Progenitor cell of endocrine pancreas (in vitro differentiated cells): ENCODE measurements around the gene RECK. TPM values are rescaled to one million over a fixed set of nuclear protein-coding genes. Genes with fewer than 3 reads are reported as not detected.
"Not testable (repeated sequence)": the region's sequence is repeated elsewhere in the genome, so short reads cannot be mapped to it uniquely, and the experiment has no call there.

Source experiments
- DNase-seq: peaks from one replicate; pipeline ENCODE4 v3.0.0; 2021; ENCODE audit warnings: low spot score; ENCODE audit not compliant: unreplicated experiment
- H3K27ac Mint-ChIP-seq: 2 replicates; pipeline ENCODE4 v1.8.0; 2021; ENCODE audit warnings: mild to moderate bottlenecking, moderate library complexity, mixed read lengths
- H3K27me3 Mint-ChIP-seq: 2 replicates; pipeline ENCODE4 v1.8.0; 2021; ENCODE audit warnings: mixed read lengths
- H3K36me3 Mint-ChIP-seq: 2 replicates; pipeline ENCODE4 v1.8.0; 2022; ENCODE audit warnings: mixed read lengths; ENCODE audit not compliant: insufficient read depth
- H3K4me1 Mint-ChIP-seq: 2 replicates; pipeline ENCODE4 v1.8.0; 2021; ENCODE audit warnings: low read depth, mixed read lengths
- H3K4me3 Mint-ChIP-seq: 2 replicates; pipeline ENCODE4 v1.8.0; 2021; ENCODE audit warnings: low read depth, mild to moderate bottlenecking, moderate library complexity, mixed read lengths
- H3K9me3 Mint-ChIP-seq: 2 replicates; pipeline ENCODE4 v1.8.0; 2021; ENCODE audit warnings: low read depth, mixed read lengths
- long read RNA-seq: library from polyadenylated mRNA; unstranded; transcript quantifications from one replicate; pipeline ENCODE4 v2.0.0, GENCODE V29; 2020
- total RNA-seq: library from RNA; stranded (reverse); gene quantifications from 2 replicates; pipeline ENCODE4 v1.2.1, GENCODE V29; 2021
- TF ChIP-seq, protein P1 (sequence below): fragments of 200-600 bp; sonication (generic); IDR thresholded peaks from one replicate; pipeline ENCODE4 v1.5.0; 2021; ENCODE audit warnings: antibody characterized with exemption, mild to moderate bottlenecking; ENCODE audit not compliant: unreplicated experiment

RECK gene, protein sequence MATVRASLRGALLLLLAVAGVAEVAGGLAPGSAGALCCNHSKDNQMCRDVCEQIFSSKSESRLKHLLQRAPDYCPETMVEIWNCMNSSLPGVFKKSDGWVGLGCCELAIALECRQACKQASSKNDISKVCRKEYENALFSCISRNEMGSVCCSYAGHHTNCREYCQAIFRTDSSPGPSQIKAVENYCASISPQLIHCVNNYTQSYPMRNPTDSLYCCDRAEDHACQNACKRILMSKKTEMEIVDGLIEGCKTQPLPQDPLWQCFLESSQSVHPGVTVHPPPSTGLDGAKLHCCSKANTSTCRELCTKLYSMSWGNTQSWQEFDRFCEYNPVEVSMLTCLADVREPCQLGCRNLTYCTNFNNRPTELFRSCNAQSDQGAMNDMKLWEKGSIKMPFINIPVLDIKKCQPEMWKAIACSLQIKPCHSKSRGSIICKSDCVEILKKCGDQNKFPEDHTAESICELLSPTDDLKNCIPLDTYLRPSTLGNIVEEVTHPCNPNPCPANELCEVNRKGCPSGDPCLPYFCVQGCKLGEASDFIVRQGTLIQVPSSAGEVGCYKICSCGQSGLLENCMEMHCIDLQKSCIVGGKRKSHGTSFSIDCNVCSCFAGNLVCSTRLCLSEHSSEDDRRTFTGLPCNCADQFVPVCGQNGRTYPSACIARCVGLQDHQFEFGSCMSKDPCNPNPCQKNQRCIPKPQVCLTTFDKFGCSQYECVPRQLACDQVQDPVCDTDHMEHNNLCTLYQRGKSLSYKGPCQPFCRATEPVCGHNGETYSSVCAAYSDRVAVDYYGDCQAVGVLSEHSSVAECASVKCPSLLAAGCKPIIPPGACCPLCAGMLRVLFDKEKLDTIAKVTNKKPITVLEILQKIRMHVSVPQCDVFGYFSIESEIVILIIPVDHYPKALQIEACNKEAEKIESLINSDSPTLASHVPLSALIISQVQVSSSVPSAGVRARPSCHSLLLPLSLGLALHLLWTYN
- 6.9 and 7.1 TPM in 2 replicates for total RNA-seq
- long read RNA-seq, full-length matches to known transcripts = 3 of 15 reads
- long read RNA-seq, partial matches to known transcripts = 10 of 15 reads
- long read RNA-seq, other reads (novel, unspliced or antisense) = 2 of 15 reads

DNA sequence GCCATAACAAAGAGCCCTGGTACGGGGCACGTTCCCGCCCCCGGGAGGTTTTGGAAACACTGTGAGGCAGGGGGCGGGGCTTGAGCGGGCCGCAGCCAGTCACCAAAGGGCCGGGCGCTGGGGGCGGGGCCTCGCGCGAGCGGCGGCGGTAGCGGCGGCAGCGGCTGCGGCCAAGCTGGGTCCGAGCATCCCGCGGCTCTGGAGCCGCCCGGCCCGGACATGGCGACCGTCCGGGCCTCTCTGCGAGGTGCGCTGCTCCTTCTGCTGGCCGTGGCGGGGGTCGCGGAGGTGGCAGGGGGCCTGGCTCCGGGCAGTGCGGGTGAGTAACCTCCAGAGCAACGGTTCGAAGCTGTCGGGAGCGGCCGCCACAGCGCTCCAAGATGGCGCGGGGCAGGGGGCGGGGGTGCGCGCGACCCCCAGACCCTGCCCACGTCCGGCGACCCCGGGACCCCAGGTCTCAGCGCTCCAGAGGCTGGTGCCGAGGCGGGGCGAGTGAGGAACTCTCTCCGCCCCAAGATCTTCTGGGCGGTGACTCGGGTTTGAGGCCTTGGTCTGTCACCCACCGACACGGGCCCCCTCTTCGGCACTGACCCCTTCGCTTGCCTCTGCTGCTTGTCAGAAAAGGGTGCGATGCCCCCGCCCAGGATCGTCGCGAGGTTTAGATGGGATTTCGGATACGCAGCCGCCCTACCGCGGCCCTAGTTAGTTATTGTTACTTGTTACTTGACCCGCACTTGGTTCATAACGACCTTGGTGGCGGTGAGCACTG is at the start of gene RECK:
RECK (plus strand) TSS at position 134 of the 769 bp plus-strand sequence; CDS start at position 220, 86 bp downstream.
- Mint-ChIP-seq H3K36me3 (no peaks in the 10 kb centered on the region), H3K4me1 (peaks cover 11% of the 10 kb centered on the region), H3K9me3 (no peaks in the 10 kb centered on the region), H3K27ac (peak within 1 kb of the TSS; percentile 96), H3K27me3 (peaks cover 4% of the 10 kb centered on the region), H3K4me3 (peak within 1 kb of the TSS; percentile 86)
- TF ChIP-seq, protein P1, sequence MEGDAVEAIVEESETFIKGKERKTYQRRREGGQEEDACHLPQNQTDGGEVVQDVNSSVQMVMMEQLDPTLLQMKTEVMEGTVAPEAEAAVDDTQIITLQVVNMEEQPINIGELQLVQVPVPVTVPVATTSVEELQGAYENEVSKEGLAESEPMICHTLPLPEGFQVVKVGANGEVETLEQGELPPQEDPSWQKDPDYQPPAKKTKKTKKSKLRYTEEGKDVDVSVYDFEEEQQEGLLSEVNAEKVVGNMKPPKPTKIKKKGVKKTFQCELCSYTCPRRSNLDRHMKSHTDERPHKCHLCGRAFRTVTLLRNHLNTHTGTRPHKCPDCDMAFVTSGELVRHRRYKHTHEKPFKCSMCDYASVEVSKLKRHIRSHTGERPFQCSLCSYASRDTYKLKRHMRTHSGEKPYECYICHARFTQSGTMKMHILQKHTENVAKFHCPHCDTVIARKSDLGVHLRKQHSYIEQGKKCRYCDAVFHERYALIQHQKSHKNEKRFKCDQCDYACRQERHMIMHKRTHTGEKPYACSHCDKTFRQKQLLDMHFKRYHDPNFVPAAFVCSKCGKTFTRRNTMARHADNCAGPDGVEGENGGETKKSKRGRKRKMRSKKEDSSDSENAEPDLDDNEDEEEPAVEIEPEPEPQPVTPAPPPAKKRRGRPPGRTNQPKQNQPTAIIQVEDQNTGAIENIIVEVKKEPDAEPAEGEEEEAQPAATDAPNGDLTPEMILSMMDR = no peak
- DNase-seq = peak; percentile 81

DNA sequence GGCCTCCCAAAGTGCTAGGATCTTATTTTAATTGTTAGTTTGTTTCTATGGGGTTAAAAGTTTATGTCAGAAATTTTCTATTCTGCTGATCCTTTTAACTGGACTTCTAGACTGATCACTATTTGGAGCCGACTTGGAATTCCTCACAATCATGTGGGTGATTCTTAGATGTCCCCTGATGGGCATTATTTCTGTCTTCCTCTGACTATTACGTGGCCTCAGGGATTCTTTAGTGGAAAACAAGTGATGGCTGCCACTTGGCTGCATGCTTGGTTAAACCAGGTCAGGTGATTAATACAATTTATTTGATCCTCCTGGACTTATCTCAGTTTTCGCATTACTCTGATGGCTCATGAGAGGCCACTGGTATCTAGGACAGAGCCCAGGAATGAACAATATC is 46.6 kb upstream of the RECK start:
- TF ChIP-seq, protein P1 = no peak
- Mint-ChIP-seq H3K27ac (no peak overlapping the region), H3K9me3 (no peaks in the 10 kb centered on the region), H3K4me1 (peaks cover 3% of the 10 kb centered on the region), H3K36me3 (no peaks in the 10 kb centered on the region), H3K4me3 (no peak overlapping the region), H3K27me3 (peaks cover 32% of the 10 kb centered on the region)
- DNase-seq = no peak

DNA sequence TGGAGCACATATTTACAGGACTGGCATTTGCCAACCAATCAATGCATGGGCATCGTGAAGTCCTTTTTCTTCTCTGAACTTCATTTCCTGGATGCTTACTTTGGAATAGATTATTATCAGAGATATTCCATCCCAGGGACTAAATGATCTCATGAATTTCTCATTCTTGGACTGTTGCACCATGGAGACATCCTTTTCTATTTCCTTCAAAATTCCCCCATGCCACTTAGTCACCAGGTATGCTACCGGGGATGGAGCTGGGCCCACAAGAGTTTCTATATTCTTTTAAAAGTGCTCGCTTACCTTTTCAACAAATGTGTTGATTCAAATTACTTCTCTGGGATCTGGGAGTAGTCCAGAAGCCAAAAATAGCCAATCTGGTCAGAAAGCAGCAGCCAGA is 43.6 kb upstream of the RECK start:
- H3K4me1 Mint-ChIP-seq, H3K27ac Mint-ChIP-seq, H3K9me3 Mint-ChIP-seq, H3K4me3 Mint-ChIP-seq, H3K36me3 Mint-ChIP-seq, DNase-seq: not testable (repeated sequence)
- H3K27me3 Mint-ChIP-seq = peaks cover 35% of the 10 kb centered on the region

DNA sequence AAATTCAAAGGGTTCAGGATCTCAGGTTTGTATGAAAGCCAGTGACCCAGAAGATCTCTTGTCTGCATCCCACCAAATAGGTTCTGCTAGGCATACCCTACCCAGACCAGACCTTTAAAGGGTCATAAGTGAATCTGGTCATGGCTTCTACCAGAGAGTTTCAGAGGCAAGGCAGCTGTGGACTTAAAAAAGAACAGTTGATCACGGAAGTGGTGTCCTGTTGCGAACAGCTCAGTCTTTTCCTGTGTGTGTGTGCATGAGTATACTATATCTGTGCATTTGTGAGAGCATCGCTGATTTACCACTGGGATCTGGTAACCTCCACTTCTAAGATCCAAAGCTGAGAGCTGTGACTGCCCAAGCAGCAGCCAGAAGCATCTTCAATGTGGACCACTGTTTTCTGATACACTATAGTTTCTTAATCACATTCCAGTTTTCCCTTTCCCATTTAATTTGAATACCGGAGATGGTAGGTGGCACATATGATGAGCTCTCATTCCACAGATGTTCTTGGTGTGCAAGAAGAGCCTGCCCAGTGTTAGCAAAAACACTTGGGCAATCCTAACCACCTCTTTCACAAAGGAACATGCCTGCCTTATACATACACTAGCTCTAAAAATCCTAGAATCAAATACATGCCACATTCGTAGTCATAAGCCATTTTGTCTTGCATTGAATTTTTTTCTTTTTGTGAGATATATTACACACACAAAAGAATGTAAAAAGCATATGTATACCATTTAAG is 42.6 kb upstream of the RECK start:
- H3K4me3 Mint-ChIP-seq = no peak overlapping the region
- TF ChIP-seq, protein P1 = no peak
- no peaks in the 10 kb centered on the region for H3K36me3 Mint-ChIP-seq
- no peak overlapping the region for H3K27ac Mint-ChIP-seq
- no peak for DNase-seq
- peaks cover 29% of the 10 kb centered on the region for H3K27me3 Mint-ChIP-seq
- peaks cover 3% of the 10 kb centered on the region for H3K4me1 Mint-ChIP-seq
- H3K9me3 Mint-ChIP-seq = peaks cover 3% of the 10 kb centered on the region

DNA sequence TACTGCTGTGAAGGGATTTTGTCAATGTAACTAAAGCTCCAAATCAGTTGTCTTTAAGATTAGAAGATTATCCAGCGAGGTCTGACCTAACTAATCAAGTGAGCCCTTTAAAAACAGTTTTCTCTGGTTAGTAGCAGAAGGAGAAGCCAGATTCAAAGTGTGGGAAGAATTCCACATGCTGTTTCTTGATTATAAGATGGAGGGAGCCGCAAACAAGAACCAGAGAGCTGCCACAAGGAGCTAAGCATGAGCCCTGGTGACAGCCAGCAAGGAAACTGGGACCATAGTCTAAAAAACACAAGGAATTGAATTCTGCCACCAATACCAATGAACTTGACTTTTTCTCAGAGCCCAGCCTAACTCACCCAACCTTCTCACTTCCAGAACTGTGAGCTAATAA is 41.8 kb upstream of the RECK start:
- Mint-ChIP-seq H3K4me1 (peaks cover 3% of the 10 kb centered on the region), H3K4me3 (no peak overlapping the region), H3K27me3 (peaks cover 28% of the 10 kb centered on the region), H3K9me3 (peaks cover 3% of the 10 kb centered on the region), H3K36me3 (no peaks in the 10 kb centered on the region), H3K27ac (no peak overlapping the region)
- TF ChIP-seq, protein P1 = no peak
- DNase-seq = no peak
